NK-92 treated with Interleukin-12 subunit alpha and Interleukin-12 subunit beta, amount 100 ng/mL, for 24 hours (cell line): ENCODE results near the gene HTR6.

Source experiments
- DNase-seq: peaks from one replicate; lab custom pipeline; 2025; lab: John Stamatoyannopoulos, UW

Gene HTR6

DNA sequence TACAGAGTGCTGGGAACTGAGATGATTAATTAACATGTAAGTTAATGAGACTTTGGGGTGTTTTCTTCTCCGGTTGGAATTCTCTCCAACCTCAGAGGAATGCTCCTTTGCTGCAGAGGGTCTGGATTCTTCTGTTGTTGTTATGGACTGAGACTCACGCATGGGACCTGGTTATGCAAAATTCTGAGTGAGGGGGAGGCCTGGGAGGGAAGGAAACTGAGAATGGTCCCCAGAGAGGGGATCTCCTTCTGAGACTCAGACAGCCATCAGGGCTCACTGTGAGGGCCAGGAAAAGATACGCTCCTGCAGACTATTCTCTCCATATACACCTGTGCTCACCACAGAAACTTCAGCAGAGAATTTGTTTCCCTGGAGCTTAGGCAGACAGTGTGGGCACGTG, 56.3 kb downstream of the HTR6 start:
- no peak for DNase-seq

DNA sequence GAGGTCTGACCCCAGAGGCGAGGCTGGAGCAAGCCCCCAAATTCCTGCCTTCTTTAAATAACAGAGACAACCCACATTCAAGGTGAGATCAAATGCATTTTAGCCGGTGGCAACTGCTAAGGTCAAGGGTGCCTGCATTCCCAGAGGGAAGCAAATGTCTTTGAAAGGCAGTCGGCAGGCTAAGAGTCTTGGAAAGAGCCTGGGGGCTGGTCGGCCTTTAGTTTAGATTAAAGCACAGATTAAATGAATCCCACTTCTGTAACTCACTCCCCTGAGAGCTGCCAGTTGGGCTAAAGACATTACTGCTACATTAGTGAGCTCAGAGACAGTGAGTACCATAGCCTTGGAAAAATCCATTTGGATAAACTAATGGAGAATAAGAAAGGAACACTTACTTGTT, 59.2 kb downstream of the HTR6 start:
- no peak for DNase-seq

DNA sequence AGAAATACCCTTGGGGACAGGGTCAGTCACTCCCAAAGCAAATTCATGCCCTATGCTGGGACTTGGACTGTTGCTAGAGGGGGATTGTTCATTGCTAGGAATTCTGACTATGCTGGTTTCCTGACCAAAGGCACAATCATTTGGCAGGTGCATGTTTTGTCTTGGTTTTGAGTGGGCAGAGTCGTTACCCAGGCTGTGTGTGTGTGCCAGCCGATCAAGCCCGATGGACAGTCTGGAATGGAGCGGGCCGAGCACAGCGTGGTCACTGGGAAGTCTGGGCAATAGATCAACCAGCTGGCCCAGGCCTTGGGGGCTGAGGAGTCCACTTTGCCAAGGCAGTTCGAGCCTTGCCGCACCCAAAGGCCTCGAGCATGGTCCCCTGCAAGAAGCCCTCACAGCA, 60.9 kb downstream of the HTR6 start:
- no peak for DNase-seq

DNA sequence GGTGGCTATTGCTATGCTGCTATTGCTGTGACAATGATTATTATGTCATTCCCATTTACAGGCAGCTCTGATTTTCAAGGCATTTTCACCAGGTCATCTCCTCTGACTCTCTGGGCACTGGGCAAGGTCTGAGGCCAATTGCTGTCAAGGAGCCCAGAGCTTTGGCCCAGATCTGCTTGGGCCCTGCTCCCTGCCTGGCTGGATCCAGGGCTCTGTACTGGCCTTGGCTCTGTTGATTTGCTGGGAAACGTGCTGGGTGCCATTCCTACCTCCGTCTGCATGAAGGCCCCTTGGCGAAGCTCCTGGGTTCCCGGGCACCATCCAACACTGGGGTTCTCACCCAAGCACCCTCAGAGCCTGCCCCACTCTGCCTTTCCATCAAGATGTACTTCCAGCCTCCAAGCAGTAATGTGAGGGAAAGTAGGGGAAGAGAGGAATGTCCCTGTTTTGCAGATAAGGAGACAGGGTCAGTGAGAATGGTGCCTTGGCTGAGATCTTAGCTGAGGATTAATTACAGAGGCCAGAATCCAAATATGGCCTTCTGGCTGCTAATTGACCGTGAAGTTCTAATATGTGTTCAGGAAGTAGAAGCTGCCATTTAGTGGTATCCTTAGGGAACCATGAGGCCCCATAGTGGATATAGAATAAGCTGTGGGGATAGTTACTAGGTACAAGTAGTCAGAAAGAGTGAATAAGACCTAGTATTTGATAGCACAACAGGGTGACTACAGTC, 63.9 kb downstream of the HTR6 start:
- DNase-seq = no peak

DNA sequence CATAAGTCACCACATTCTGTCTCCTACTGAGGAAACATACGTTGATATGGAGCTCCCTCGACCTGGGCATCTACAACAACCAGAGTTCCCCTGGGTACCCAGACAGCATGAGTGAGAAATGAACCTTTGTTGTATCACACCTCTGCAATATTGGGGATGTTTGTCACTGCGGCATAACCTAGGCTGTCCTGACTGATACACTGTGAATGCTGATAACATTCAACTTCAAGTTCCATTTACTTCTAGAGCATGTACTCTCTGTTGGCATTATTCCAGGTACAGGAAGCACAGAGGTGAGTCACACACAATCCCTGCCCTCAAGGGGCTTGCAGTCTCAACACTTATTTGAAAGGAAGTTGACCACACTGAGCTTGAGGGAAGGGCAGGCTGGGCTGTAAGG, 65.6 kb downstream of the HTR6 start:
- DNase-seq = no peak
